ENCODE results near the gene SEMA4A. TPM values are rescaled to one million over a fixed set of nuclear protein-coding genes. Genes with fewer than 3 reads are reported as not detected.

Gene SEMA4A
- total and polyA plus RNA-seq, 9 of the 15 experiments (the other 6 are each of a cell fraction or from before 2014, with no cell fraction given), result 0.04 to 1.7 (median 0.45) TPM

DNA sequence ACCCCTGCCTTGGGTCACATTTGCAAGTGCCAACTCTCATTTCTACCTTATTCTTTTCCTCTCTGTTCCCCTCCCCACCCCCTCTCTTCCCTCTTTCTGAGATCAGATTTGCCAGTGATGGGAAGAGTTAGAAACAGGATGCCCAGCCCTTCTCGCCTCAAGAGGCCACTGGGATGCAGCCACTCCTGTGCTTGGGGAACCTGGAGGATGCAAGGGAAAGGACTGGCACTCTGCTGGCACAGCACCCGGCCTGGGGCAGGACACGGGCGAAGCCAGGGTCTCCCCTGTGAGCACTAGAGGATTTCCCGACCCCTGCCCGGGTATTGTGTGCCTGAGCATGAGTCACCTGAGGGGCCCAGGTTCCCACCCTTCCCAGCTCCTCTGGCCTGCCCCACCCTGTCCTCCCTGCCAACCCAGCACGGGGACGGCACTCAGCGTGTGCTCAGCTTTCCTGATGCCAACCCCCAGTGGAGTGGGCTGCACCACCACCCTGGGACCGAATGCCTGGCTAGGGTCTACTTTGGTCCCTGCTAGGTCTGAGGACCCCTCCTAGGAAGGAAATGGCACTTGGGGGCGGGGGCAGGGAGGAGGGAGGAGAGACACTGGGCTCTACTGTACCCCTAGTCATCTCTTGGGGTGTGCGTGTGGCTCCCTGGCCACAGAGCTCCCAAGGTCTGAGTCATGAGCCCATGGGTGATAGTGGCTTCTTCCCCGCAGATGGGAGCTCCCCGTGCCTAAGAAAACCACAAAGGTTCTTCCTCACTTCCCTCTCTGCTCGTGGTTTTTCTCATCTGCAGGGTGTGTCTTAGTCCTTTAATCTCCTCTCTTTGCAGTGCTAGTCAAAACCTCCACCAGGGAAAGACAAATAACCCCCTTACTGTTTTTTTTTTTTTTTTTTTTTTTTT lies 26.5 kb upstream of the SEMA4A start (continued):
- TF ChIP-seq, protein P1, sequence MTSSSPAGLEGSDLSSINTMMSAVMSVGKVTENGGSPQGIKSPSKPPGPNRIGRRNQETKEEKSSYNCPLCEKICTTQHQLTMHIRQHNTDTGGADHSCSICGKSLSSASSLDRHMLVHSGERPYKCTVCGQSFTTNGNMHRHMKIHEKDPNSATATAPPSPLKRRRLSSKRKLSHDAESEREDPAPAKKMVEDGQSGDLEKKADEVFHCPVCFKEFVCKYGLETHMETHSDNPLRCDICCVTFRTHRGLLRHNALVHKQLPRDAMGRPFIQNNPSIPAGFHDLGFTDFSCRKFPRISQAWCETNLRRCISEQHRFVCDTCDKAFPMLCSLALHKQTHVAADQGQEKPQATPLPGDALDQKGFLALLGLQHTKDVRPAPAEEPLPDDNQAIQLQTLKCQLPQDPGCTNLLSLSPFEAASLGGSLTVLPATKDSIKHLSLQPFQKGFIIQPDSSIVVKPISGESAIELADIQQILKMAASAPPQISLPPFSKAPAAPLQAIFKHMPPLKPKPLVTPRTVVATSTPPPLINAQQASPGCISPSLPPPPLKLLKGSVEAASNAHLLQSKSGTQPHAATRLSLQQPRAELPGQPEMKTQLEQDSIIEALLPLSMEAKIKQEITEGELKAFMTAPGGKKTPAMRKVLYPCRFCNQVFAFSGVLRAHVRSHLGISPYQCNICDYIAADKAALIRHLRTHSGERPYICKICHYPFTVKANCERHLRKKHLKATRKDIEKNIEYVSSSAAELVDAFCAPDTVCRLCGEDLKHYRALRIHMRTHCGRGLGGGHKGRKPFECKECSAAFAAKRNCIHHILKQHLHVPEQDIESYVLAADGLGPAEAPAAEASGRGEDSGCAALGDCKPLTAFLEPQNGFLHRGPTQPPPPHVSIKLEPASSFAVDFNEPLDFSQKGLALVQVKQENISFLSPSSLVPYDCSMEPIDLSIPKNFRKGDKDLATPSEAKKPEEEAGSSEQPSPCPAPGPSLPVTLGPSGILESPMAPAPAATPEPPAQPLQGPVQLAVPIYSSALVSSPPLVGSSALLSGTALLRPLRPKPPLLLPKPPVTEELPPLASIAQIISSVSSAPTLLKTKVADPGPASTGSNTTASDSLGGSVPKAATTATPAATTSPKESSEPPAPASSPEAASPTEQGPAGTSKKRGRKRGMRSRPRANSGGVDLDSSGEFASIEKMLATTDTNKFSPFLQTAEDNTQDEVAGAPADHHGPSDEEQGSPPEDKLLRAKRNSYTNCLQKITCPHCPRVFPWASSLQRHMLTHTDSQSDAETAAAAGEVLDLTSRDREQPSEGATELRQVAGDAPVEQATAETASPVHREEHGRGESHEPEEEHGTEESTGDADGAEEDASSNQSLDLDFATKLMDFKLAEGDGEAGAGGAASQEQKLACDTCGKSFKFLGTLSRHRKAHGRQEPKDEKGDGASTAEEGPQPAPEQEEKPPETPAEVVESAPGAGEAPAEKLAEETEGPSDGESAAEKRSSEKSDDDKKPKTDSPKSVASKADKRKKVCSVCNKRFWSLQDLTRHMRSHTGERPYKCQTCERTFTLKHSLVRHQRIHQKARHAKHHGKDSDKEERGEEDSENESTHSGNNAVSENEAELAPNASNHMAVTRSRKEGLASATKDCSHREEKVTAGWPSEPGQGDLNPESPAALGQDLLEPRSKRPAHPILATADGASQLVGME (CRISPR knock-in tag; IDR thresholded peaks at IDR 0.05), result no peak
- TF ChIP-seq ZNF197 (CRISPR knock-in tag; IDR thresholded peaks at IDR 0.05; ENCODE audit: low read depth), result no peak
- 0 out of 2 replicates have a peak, but pooled peaks have one; percentile 55 for TF ChIP-seq ZNF175 (CRISPR knock-in tag; IDR thresholded peaks at IDR 0.05; ENCODE audit: low read depth)
- TF ChIP-seq ZNF589 (CRISPR knock-in tag; IDR thresholded peaks at IDR 0.05; ENCODE audit: low read depth), result no peak
- TF ChIP-seq SRSF3 (IDR thresholded peaks at IDR 0.05; ENCODE audit: insufficient read depth, low read length), result no peak
- 0 out of 2 replicates have a peak, but pooled peaks have one; percentile 48 for TF ChIP-seq MBD2 (IDR thresholded peaks at IDR 0.05; ENCODE audit: borderline replicate concordance, low read depth)
- TF ChIP-seq ZNF384 (IDR thresholded peaks at IDR 0.05; ENCODE audit: low read depth, low read length), result peak; percentile 86
- TF ChIP-seq, protein P2, sequence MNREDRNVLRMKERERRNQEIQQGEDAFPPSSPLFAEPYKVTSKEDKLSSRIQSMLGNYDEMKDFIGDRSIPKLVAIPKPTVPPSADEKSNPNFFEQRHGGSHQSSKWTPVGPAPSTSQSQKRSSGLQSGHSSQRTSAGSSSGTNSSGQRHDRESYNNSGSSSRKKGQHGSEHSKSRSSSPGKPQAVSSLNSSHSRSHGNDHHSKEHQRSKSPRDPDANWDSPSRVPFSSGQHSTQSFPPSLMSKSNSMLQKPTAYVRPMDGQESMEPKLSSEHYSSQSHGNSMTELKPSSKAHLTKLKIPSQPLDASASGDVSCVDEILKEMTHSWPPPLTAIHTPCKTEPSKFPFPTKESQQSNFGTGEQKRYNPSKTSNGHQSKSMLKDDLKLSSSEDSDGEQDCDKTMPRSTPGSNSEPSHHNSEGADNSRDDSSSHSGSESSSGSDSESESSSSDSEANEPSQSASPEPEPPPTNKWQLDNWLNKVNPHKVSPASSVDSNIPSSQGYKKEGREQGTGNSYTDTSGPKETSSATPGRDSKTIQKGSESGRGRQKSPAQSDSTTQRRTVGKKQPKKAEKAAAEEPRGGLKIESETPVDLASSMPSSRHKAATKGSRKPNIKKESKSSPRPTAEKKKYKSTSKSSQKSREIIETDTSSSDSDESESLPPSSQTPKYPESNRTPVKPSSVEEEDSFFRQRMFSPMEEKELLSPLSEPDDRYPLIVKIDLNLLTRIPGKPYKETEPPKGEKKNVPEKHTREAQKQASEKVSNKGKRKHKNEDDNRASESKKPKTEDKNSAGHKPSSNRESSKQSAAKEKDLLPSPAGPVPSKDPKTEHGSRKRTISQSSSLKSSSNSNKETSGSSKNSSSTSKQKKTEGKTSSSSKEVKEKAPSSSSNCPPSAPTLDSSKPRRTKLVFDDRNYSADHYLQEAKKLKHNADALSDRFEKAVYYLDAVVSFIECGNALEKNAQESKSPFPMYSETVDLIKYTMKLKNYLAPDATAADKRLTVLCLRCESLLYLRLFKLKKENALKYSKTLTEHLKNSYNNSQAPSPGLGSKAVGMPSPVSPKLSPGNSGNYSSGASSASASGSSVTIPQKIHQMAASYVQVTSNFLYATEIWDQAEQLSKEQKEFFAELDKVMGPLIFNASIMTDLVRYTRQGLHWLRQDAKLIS (CRISPR knock-in tag; IDR thresholded peaks at IDR 0.05), result 0 out of 2 replicates have a peak, but pooled peaks have one; percentile 20
- TF ChIP-seq NRF1 (conservative IDR thresholded peaks at IDR 0.05 in 1 of 2, IDR thresholded peaks at IDR 0.05 in 1 of 2), result peak; percentile 11 to 22; a peak in 1 of 4 replicates
- TF ChIP-seq, protein P3, sequence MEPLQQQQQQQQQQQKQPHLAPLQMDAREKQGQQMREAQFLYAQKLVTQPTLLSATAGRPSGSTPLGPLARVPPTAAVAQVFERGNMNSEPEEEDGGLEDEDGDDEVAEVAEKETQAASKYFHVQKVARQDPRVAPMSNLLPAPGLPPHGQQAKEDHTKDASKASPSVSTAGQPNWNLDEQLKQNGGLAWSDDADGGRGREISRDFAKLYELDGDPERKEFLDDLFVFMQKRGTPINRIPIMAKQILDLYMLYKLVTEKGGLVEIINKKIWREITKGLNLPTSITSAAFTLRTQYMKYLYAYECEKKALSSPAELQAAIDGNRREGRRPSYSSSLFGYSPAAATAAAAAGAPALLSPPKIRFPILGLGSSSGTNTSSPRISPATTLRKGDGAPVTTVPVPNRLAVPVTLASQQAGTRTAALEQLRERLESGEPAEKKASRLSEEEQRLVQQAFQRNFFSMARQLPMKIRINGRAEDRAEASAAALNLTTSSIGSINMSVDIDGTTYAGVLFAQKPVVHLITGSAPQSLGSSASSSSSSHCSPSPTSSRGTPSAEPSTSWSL (CRISPR knock-in tag; IDR thresholded peaks at IDR 0.05; ENCODE audit: borderline replicate concordance), result 0 out of 2 replicates have a peak, but pooled peaks have one; percentile 5
- no peak; the same call in 1 of the 2 replicates for TF ChIP-seq LCOR (CRISPR knock-in tag; IDR thresholded peaks at IDR 0.05)
- peak; percentile 64 for TF ChIP-seq ARID1B (IDR thresholded peaks at IDR 0.05)
- TF ChIP-seq MYC (IDR thresholded peaks at IDR 0.05; ENCODE audit: low read depth, low read length), result 0 out of 2 replicates have a peak, but pooled peaks have one; percentile 48
- TF ChIP-seq MYC (CRISPR knock-in tag; IDR thresholded peaks at IDR 0.05; ENCODE audit: borderline replicate concordance, low read depth), result no peak
- TF ChIP-seq FOSL1 (tag; conservative IDR thresholded peaks at IDR 0.05), result peak; percentile 89
